ENCODE results near the gene ACTN1.
A peak's percentile ranks its signal among the peaks of the same experiment; 100 is the strongest.

DNA sequence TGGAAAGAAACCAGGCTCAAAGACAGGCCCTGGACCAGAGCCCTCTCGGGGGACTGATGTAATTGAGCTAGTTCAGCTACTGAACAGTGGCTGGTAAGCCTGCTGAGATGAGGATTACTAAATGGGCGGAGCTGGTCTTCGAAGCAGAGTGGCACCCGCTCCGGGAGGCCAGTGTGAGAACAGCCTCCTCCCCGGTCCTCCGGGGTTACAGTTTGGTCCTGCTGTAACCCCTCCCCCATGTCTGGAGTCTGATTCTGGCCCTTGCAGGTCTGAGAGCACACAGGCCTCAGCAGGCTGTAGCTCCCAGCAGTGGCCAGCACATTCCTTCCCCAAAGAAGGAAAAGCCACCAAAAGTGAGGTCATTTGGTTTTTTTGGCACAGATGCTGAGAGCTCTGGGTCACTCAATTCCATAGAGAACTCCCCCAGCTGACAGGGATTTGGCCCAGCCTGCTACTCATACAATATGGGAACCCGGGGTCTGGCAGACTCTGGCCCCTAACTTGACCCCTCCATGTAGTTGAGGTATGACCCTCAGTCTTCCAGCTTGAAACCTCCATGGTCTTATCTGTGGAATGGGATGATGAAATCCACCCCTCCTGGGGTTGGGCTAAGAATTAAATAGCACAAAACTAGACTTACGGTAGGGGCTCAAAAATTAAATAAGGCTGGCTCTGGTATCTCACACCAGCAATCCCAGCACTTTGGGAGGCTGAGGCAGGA, 39.0 kb downstream of the ACTN1 start:
- TF ChIP-seq, protein P1, sequence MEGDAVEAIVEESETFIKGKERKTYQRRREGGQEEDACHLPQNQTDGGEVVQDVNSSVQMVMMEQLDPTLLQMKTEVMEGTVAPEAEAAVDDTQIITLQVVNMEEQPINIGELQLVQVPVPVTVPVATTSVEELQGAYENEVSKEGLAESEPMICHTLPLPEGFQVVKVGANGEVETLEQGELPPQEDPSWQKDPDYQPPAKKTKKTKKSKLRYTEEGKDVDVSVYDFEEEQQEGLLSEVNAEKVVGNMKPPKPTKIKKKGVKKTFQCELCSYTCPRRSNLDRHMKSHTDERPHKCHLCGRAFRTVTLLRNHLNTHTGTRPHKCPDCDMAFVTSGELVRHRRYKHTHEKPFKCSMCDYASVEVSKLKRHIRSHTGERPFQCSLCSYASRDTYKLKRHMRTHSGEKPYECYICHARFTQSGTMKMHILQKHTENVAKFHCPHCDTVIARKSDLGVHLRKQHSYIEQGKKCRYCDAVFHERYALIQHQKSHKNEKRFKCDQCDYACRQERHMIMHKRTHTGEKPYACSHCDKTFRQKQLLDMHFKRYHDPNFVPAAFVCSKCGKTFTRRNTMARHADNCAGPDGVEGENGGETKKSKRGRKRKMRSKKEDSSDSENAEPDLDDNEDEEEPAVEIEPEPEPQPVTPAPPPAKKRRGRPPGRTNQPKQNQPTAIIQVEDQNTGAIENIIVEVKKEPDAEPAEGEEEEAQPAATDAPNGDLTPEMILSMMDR (IDR thresholded peaks at IDR 0.05): no peak
- TF ChIP-seq POLR2A (IDR thresholded peaks at IDR 0.05; ENCODE audit: low read depth): no peak
- peak; percentile 90 to 92 for TF ChIP-seq POLR2AphosphoS5 (IDR thresholded peaks at IDR 0.05)

Data from esophagus muscularis mucosa (tissue), 3 donors.